Spleen (tissue), 7 donors: ENCODE measurements around the gene BOK.

Experiments
- POLR2A ChIP-seq, 3 donors: fragments of 450-650 bp; IDR thresholded peaks; one replicate each; pipeline ENCODE4 v1.5.1; 2017; ENCODE audit warnings: antibody characterized with exemption in 3 of 3, mild to moderate bottlenecking in 1 of 3
- TF ChIP-seq, protein P1 (sequence below), 11 experiments: fragments of 200-600 bp in 7 of 11; fragments of 450-650 bp in 4 of 11; sonication (generic) in 4 of 11; IDR thresholded peaks in 8 of 11; conservative IDR thresholded peaks in 3 of 11; 1 replicate in 7 of 11; 2 replicates in 4 of 11; pipeline versions ENCODE4 v1.4.0 to v1.8.0; 2016 to 2021; ENCODE audit warnings: antibody characterized with exemption in 11 of 11, inconsistent platforms in 4 of 11, mild to moderate bottlenecking in 1 of 11
- donor health status: DM: no; HTN: no; CAD: no; lungs with moderate emphysema.
- donor health status: DM: no; HTN: no; CAD: no.
- donor health status: DM: no; HTN: no; CAD: no.

DNA sequence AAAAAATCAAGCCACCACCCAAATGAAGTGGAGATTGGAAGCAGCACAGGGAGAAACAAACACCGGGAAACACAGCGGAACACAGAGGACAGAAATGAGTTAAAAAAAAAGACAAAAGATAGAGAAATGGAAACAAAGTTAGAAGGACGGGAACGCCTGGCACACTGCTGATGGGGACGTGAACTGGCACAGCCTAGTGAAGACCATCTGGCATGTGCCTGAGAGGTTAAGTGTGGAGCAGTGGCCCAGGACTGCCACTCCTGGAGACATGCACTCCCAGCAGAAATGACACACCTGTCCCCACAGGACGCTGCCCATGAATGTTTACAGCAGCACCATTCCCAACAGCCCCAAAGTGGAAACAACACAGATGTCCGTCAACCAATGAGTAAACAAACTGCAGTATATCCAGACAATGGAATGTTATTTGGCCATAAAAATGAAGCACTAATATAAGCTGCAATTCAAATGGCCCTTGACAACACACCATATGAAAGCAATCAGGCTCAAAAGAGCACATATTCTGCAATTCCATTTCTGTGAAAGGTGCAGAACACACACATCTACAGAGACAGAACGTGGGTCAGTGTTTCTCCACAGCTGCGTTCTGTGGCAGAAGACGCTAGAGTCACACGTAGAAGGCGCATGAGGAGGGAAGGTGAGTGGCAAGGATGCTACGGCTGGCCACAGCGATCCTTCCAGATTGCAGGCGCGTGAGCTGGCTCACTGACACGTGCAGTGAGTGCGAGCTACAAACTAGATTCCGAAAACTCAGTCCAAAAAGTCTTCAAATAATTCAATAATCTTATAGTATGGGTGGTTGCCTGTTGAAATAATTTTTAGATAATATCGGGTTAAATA is 53.8 kb downstream of the BOK start:
- TF ChIP-seq, protein P1, sequence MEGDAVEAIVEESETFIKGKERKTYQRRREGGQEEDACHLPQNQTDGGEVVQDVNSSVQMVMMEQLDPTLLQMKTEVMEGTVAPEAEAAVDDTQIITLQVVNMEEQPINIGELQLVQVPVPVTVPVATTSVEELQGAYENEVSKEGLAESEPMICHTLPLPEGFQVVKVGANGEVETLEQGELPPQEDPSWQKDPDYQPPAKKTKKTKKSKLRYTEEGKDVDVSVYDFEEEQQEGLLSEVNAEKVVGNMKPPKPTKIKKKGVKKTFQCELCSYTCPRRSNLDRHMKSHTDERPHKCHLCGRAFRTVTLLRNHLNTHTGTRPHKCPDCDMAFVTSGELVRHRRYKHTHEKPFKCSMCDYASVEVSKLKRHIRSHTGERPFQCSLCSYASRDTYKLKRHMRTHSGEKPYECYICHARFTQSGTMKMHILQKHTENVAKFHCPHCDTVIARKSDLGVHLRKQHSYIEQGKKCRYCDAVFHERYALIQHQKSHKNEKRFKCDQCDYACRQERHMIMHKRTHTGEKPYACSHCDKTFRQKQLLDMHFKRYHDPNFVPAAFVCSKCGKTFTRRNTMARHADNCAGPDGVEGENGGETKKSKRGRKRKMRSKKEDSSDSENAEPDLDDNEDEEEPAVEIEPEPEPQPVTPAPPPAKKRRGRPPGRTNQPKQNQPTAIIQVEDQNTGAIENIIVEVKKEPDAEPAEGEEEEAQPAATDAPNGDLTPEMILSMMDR (IDR thresholded peaks at IDR 0.05 in 8 of 11, conservative IDR thresholded peaks at IDR 0.05 in 3 of 11), result no peak
- TF ChIP-seq POLR2A (IDR thresholded peaks at IDR 0.05), result no peak
